ENCODE measurements around the gene DNAJC30. TPM values are rescaled to one million over a fixed set of nuclear protein-coding genes. Genes with fewer than 3 reads are reported as not detected.
"Not testable (repeated sequence)": the region's sequence is repeated elsewhere in the genome, so short reads cannot be mapped to it uniquely, and the experiment has no call there.

DNAJC30 gene
- total and polyA plus RNA-seq, 9 donors = 7.1 to 16.1 (median 12.6) TPM

DNA sequence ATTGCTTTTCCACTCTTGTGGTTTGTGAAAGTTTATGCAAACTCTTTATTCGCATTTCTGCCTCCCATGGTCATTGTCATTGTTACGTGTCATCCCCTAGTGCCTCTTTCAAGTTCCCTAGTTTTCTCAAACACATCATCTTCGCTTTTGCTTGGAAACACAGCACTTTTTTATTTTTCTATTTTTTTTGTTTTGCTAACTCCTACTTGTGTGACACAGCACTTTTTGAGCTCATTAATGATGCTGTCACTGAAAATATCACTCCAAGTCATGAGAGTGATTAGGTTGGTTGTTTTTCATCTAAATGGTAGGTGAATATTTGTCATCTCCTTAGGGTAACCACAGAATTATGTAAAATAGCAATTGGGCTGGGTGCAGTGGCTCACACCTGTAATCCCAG, 44.7 kb upstream of the DNAJC30 start:
- Histone ChIP-seq H3K36me3 (no peaks in the 10 kb centered on the region), H3K9me3 (no peaks in the 10 kb centered on the region), H3K4me1 (ENCODE audit: insufficient read depth) (no peaks in the 10 kb centered on the region), H3K27me3 (no peaks in the 10 kb centered on the region), H3K4me3 (no peak overlapping the region), H3K27ac (no peak overlapping the region)
- intact Hi-C loops (cut with DNase I) = loop anchor here in 3 of 4 donors (2.0 to 10.0 kb wide), 3 partner anchors 63 to 121 kb away; partner anchors contain the start of gene VPS37D (in 1 of the 3)
- TF ChIP-seq, protein P1, sequence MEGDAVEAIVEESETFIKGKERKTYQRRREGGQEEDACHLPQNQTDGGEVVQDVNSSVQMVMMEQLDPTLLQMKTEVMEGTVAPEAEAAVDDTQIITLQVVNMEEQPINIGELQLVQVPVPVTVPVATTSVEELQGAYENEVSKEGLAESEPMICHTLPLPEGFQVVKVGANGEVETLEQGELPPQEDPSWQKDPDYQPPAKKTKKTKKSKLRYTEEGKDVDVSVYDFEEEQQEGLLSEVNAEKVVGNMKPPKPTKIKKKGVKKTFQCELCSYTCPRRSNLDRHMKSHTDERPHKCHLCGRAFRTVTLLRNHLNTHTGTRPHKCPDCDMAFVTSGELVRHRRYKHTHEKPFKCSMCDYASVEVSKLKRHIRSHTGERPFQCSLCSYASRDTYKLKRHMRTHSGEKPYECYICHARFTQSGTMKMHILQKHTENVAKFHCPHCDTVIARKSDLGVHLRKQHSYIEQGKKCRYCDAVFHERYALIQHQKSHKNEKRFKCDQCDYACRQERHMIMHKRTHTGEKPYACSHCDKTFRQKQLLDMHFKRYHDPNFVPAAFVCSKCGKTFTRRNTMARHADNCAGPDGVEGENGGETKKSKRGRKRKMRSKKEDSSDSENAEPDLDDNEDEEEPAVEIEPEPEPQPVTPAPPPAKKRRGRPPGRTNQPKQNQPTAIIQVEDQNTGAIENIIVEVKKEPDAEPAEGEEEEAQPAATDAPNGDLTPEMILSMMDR (IDR thresholded peaks at IDR 0.05) = no peak
- no peak for TF ChIP-seq EP300 (IDR thresholded peaks at IDR 0.05)
- DNase-seq = no peak
- WGBS, 3 donors = 69 to 76% (median 72%) methylated on average over 3 of the region's 3 CpGs

DNA sequence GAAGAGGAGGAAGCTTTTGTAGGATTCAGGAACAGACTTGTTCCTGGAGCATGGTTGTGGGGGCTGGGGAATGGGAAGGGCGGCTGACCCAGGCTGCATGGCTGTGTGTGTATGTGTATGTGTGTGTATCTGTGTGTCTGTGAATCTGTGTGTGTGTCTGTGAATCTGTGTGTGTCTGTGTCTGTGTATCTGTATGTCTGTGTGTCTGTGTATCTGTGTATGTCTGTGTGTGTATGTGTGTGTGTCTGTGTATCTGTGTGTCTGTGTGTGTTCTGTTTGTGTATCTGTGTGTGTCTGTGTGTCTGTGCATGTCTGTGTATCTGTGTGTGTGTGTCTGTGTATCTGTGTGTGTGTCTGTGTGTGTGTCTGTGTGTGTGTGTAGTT, 42.8 kb upstream of the DNAJC30 start:
- WGBS, 3 donors = 27 to 50% (median 29%) methylated on average over 1 of the region's 1 CpG
- Histone ChIP-seq H3K4me1 (ENCODE audit: insufficient read depth) (no peaks in the 10 kb centered on the region), H3K4me3 (no peak overlapping the region), H3K27me3 (no peaks in the 10 kb centered on the region), H3K9me3 (no peaks in the 10 kb centered on the region), H3K36me3 (no peaks in the 10 kb centered on the region), H3K27ac (no peak overlapping the region)
- intact Hi-C loops (cut with DNase I) = loop anchor here in 3 of 4 donors (2.0 to 10.0 kb wide), 3 partner anchors 61 to 119 kb away; partner anchors contain the start of gene VPS37D (in 1 of the 3)
- no peak for TF ChIP-seq EP300 (IDR thresholded peaks at IDR 0.05)
- TF ChIP-seq POLR2A (IDR thresholded peaks at IDR 0.05) = no peak
- TF ChIP-seq, protein P1 (IDR thresholded peaks at IDR 0.05) = no peak
- DNase-seq = no peak

DNA sequence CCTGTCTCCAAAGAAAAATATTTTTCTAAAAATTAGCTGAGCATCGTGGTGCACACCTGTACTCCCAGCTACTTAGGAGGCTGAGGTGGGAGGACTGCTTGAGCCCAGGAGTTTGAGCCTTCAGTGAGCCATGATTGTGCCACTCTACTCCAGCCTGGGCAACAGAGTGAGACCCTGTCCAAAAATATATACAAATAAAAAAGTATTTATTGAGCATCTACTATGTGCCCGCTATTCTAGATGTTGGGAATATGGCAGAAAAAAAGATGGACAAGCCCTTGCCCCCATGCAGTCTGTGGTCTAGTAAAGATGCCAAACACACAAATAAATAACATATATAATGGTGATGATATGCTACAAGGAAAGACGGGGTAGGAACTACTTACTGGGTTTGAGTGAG, 40.6 kb upstream of the DNAJC30 start:
- TF ChIP-seq, protein P1 (IDR thresholded peaks at IDR 0.05) = no peak
- TF ChIP-seq POLR2A (IDR thresholded peaks at IDR 0.05) (no peak), EP300 (IDR thresholded peaks at IDR 0.05) (no peak)
- 81 to 89% (median 85%) methylated on average over 3 of the region's 3 CpGs for WGBS, 3 donors

DNA sequence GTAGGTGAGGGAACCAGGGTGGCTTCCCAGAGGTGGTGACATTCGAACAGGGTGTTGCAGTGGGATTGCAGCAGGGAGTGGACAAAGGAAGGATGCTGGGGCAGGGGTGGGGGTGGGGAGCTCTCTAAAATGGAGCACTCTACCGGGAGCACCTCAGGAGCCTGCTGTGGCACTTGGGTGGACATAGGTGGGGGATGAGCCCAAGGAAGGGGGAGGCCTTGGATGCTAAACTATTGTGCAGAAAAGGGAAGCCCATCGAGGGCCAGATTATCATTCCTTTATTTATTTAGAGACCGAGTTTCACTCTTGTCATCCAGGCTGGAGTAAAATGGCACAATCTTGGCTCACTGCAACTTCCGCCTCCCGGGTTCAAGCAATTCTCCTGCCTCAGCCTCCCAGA, 39.5 kb upstream of the DNAJC30 start:
- Histone ChIP-seq H3K9me3 (no peaks in the 10 kb centered on the region), H3K4me1 (ENCODE audit: insufficient read depth) (no peaks in the 10 kb centered on the region), H3K4me3 (no peak overlapping the region), H3K36me3 (no peaks in the 10 kb centered on the region), H3K27me3 (no peaks in the 10 kb centered on the region), H3K27ac (no peak overlapping the region)
- WGBS, 3 donors = 61 to 77% (median 69%) methylated on average over 6 of the region's 6 CpGs
- intact Hi-C loops (cut with DNase I) = loop anchor here in 1 of 4 donors (10.0 kb wide), 1 partner anchor 58 kb away; the partner anchor contains the start of gene VPS37D
- no peak for TF ChIP-seq EP300 (IDR thresholded peaks at IDR 0.05)
- TF ChIP-seq, protein P1 (IDR thresholded peaks at IDR 0.05) = no peak
- TF ChIP-seq POLR2A (IDR thresholded peaks at IDR 0.05) = no peak
- DNase-seq = no peak

More for the DNA sequence above, 40.6 kb upstream of the DNAJC30 start:
- DNase-seq = no peak
- Histone ChIP-seq H3K36me3 (no peaks in the 10 kb centered on the region), H3K27me3 (no peaks in the 10 kb centered on the region), H3K4me1 (ENCODE audit: insufficient read depth) (no peaks in the 10 kb centered on the region), H3K27ac (no peak overlapping the region), H3K9me3 (no peaks in the 10 kb centered on the region), H3K4me3 (no peak overlapping the region)
- intact Hi-C loops (cut with DNase I) = loop anchor here in 1 of 4 donors (10.0 kb wide), 1 partner anchor 59 kb away; the partner anchor contains the start of gene VPS37D

DNA sequence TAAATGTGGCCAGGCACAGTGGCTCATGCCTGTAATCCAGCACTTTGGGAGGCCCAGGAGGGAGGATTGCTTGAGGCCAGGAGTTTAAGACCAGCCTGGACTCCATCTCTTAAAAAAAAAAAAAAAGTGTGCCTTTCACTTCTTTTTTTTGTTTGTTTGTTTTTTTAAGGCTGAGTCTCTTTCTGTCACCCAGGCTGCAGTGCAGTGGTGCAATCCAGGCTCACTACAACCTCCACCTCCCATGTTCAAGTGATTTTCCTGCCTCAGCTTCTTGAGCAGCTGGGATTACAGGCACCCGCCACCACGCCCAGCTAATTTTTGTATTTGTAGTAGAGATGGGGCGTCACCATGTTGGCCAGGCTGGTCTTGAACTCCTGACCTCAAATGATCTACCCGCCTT, 38.9 kb upstream of the DNAJC30 start:
- 76 to 85% (median 82%) methylated on average over 4 of the region's 4 CpGs for WGBS, 3 donors
- not testable (repeated sequence) for H3K27ac ChIP-seq; DNase-seq; H3K4me3 ChIP-seq; H3K9me3 ChIP-seq; H3K27me3 ChIP-seq; H3K36me3 ChIP-seq; H3K4me1 ChIP-seq (ENCODE audit: insufficient read depth)
- intact Hi-C loops (cut with DNase I) = loop anchor here in 1 of 4 donors (10.0 kb wide), 1 partner anchor 57 kb away; the partner anchor contains the start of gene VPS37D
